A673 (cell line): ENCODE measurements around the gene CDR2. TPM values are rescaled to one million over a fixed set of nuclear protein-coding genes. Genes with fewer than 3 reads are reported as not detected.

Experiments
- BruUV-seq: library from RNA; stranded (reverse); fragments of 400-500 nt; replicated peaks from 2 replicates; lab custom pipeline; 2021; lab: Mats Ljungman, UMichigan
- CTCF ChIA-PET: fragments of 300-600 bp; sonication (Branson Sonifier 250); formaldehyde crosslinking; loops from one replicate; lab custom pipeline; 2022; ENCODE audit warnings: antibody characterized with exemption; lab: Charles Lee
- POLR2A ChIA-PET: fragments of 300-600 bp; sonication (Branson Sonifier 250); formaldehyde crosslinking; loops from one replicate; lab custom pipeline; 2022; ENCODE audit warnings: antibody characterized with exemption; ENCODE audit not compliant: low non-redundant PET; lab: Charles Lee
- DNase-seq: peaks from one replicate; pipeline ENCODE4 v3.0.0-alpha.2; 2015; ENCODE audit warnings: low spot score
- H3K27ac ChIP-seq: fragments of 200-600 bp; sonication (generic); 2 replicates; pipeline ENCODE4 v1.5.1; 2016; ENCODE audit warnings: mixed run types, low read depth, mild to moderate bottlenecking, mixed read lengths, antibody characterized with exemption, low read length; ENCODE audit not compliant: poor library complexity, severe bottlenecking
- H3K27me3 ChIP-seq: fragments of 200-600 bp; sonication (generic); replicated peaks from 2 replicates; pipeline ENCODE4 v1.6.1; 2017; ENCODE audit warnings: mixed run types, low read depth, mild to moderate bottlenecking, mixed read lengths, antibody characterized with exemption, low read length; ENCODE audit not compliant: insufficient read depth, poor library complexity
- H3K36me3 ChIP-seq: fragments of 200-600 bp; sonication (generic); 2 replicates; pipeline ENCODE4 v1.6.1; 2016; ENCODE audit warnings: mixed run types, mild to moderate bottlenecking, mixed read lengths, antibody characterized with exemption, low read length; ENCODE audit not compliant: insufficient read depth, poor library complexity, severe bottlenecking
- H3K4me1 ChIP-seq: fragments of 200-600 bp; sonication (generic); 2 replicates; pipeline ENCODE4 v1.6.1; 2017; ENCODE audit warnings: mixed run types, mild to moderate bottlenecking, mixed read lengths, antibody characterized with exemption, low read length; ENCODE audit not compliant: insufficient read depth, poor library complexity, severe bottlenecking
- H3K4me3 ChIP-seq: fragments of 200-600 bp; sonication (generic); 2 replicates; pipeline ENCODE4 v1.5.1; 2016; ENCODE audit warnings: low read depth, mixed run types, mild to moderate bottlenecking, mixed read lengths, low read length; ENCODE audit not compliant: poor library complexity, severe bottlenecking
- H3K9me3 ChIP-seq: fragments of 200-600 bp; sonication (generic); 2 replicates; pipeline ENCODE4 v1.6.1; 2016; ENCODE audit warnings: mixed run types, low read depth, mild to moderate bottlenecking, mixed read lengths, antibody characterized with exemption, low read length; ENCODE audit not compliant: poor library complexity, severe bottlenecking
- CTCF ChIP-seq: fragments of 300-800, 200-600 bp; sonication (generic); conservative IDR thresholded peaks from 2 replicates; pipeline ENCODE4 v1.5.1; 2017; ENCODE audit warnings: low read depth, mild to moderate bottlenecking, antibody characterized with exemption, low read length, moderate library complexity, mixed read lengths
- EZH2 ChIP-seq: fragments of 200-600 bp; sonication (generic); IDR thresholded peaks from 2 replicates; pipeline ENCODE4 v1.6.1; 2017; ENCODE audit warnings: borderline replicate concordance, low read depth, mild to moderate bottlenecking, mixed read lengths, antibody characterized with exemption, low read length; ENCODE audit not compliant: poor library complexity, severe bottlenecking
- intact Hi-C: fragments of 100-400 bp; cut with micrococcal nuclease; formaldehyde crosslinking; loops from one replicate; pipeline ENCODE4 v1.10.0; 2022; ENCODE audit not compliant: unreplicated experiment
- total RNA-seq: library from RNA; stranded (reverse); gene quantifications from 2 replicates; pipeline ENCODE4 v1.2.3, GENCODE V29; 2021

CDR2 gene
- total RNA-seq, 1 experiment from 2014 or later = 40.5 TPM

DNA sequence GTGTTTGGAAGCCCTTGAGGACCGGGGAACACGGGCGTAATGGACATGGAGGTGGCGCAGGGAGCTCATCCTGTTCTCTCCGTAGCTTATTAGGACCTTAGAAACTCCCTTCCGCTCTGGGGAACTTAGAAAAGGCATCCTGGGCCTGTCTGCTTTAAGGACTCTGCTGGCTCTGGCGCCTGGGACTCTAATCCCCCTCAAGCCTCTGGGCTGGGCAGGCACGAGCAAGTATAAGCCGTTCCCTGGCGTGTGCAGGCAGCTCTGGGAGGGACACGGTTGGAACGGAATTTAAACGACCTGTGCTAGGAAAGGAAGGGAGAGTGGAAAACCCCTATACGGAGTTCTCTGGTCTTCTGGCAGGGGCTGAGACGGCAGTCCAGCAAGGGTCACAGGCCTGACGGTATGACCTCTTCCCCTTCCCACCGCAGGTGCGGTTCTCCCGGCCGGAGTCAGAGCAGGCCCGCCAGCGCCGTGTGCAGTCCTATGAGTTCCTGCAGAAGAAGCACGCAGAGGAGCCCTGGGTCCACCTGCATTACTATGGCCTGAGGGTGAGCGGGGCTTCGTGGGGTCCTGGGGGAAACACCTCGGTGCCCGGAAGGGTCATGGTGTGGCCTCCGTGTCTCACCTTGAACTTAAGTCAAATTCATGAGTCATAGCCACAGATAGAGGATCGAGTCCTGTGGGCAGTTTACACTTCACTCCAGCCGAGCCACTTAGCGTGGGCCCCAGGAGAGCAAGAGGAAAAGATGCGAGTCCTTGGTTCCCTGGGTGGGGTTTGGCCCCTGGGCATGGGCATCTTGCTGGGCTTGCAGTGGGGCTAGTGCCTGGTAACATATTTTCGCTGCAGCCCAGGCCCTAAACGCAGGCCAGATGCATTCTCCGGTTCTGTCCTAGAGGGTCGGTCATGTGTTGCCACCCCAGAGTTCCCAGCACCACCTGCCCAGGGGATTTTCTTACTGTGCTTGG, 59.5 kb downstream of the CDR2 start:
- Histone ChIP-seq H3K9me3 (no peaks in the 10 kb centered on the region), H3K36me3 (peaks cover 47% of the 10 kb centered on the region), H3K27ac (no peak overlapping the region), H3K27me3 (no peaks in the 10 kb centered on the region), H3K4me3 (no peak overlapping the region), H3K4me1 (no peaks in the 10 kb centered on the region)
- intact Hi-C loops = no loop called here
- DNase-seq = no peak
- no TSS peak for BruUV-seq
- POLR2A ChIA-PET = no interaction called here
- TF ChIP-seq CTCF = no peak
- TF ChIP-seq EZH2 = no peak
- CTCF ChIA-PET = interaction anchor here (0.6 kb wide), 1 partner anchor 654 kb away, joined by 4 read pairs; no protein-coding TSS in a partner anchor

- H3K4me3 ChIP-seq = no peak overlapping the region
- no peaks in the 10 kb centered on the region for H3K27me3 ChIP-seq
- TF ChIP-seq CTCF = no peak
- TF ChIP-seq EZH2 = no peak
- POLR2A ChIA-PET = no interaction called here
- no peaks in the 10 kb centered on the region for H3K4me1 ChIP-seq
- intact Hi-C loops = no loop called here
- DNase-seq = no peak
- no peak overlapping the region for H3K27ac ChIP-seq
- no peaks in the 10 kb centered on the region for H3K9me3 ChIP-seq
- CTCF ChIA-PET = no interaction called here
- H3K36me3 ChIP-seq = peaks cover 51% of the 10 kb centered on the region
- BruUV-seq = no TSS peak
Measured at GRCh38 chr16:22313876-22314470, 60.4 kb downstream of the CDR2 start.

GRCh38 chr16:22312897-22313781, 61.3 kb downstream of the CDR2 start:
- ChIA-PET POLR2A (no interaction called here), CTCF (no interaction called here)
- no peaks in the 10 kb centered on the region for H3K4me1 ChIP-seq
- no TSS peak for BruUV-seq
- no peaks in the 10 kb centered on the region for H3K9me3 ChIP-seq
- H3K36me3 ChIP-seq = peaks cover 55% of the 10 kb centered on the region
- H3K27ac ChIP-seq = no peak overlapping the region
- TF ChIP-seq EZH2 = no peak
- no peak for TF ChIP-seq CTCF
- H3K4me3 ChIP-seq = no peak overlapping the region
- intact Hi-C loops = no loop called here
- H3K27me3 ChIP-seq = no peaks in the 10 kb centered on the region
- no peak for DNase-seq
